ENCODE results near the gene TPD52L1. TPM values are rescaled to one million over a fixed set of nuclear protein-coding genes. Genes with fewer than 3 reads are reported as not detected.

The TPD52L1 gene
- total RNA-seq, 2 experiments from 2014 or later: not detected

DNA sequence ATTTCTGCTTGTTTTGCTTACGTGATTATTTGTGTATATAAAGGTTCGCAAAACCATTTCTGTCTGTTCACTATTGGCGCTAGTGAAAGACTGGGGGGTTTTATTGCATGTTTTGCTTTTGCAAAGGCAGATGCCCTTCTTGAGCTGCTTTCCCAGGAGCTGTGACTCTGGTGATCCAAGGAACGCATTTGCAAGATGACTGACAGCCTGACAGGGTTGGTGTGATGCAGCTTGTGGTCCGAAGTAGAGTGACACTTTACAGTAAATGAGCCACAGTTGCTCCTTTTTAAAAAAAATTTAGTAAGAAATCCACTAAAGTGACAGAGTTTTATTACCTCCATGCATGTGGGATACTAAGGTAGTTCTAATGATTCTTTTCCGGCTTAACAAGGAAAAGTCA is 73.7 kb downstream of the TPD52L1 start:
- no peaks in the 10 kb centered on the region for H3K4me1 Mint-ChIP-seq
- no peak overlapping the region for H3K4me3 Mint-ChIP-seq
- H3K27ac Mint-ChIP-seq: no peak overlapping the region
- ChIA-PET CTCF (no interaction called here), POLR2A (no interaction called here)
- H3K36me3 Mint-ChIP-seq (ENCODE audit: low read depth): no peaks in the 10 kb centered on the region
- H3K27me3 Mint-ChIP-seq: peaks cover 1% of the 10 kb centered on the region
- DNase-seq: no peak
- H3K9me3 Mint-ChIP-seq: no peaks in the 10 kb centered on the region

DNA sequence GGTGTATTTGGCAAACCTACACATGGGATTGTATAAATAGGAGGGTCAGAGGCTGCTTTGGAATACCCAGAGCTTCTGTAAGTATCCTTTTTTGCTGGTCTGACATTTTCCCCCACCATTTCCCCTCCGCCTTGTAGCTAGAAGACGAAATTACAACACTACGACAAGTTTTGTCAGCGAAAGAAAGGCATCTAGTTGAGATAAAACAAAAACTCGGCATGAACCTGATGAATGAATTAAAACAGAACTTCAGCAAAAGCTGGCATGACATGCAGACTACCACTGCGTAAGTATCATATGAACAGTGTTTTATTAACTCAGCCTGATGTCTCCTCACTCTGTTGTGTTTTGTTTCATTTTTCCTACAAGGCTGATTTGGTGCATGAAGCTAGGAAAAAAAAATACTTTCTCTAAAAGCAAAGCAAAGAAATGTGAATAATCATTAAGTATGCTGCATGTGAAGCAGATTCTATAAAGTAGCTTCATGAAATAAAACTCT is 75.5 kb downstream of the TPD52L1 start:
- H3K4me1 Mint-ChIP-seq: no peaks in the 10 kb centered on the region
- ChIA-PET POLR2A (no interaction called here), CTCF (no interaction called here)
- no peak overlapping the region for H3K27ac Mint-ChIP-seq
- H3K36me3 Mint-ChIP-seq (ENCODE audit: low read depth): no peaks in the 10 kb centered on the region
- no peak overlapping the region for H3K4me3 Mint-ChIP-seq
- H3K9me3 Mint-ChIP-seq: no peaks in the 10 kb centered on the region
- no peak for DNase-seq
- H3K27me3 Mint-ChIP-seq: peaks cover 1% of the 10 kb centered on the region

DNA sequence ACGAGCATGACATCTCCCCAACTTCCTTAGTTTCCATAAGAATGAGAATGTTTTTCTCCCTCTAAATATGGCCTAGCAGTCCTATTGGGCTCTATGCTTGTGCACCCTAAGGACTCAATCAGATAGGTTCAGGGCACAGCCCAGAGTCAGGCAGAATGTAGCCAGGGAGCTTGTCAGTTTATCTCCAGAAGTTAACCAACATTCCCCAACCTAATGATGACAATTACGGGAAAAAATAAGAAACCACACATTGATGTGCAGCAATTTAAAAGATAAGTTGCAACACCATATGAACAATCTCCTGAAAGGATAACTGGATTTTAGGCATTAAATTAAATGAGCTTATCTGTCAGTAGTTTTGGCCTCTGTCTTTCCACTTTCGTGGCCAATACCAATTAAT is 77.1 kb downstream of the TPD52L1 start:
- no peaks in the 10 kb centered on the region for H3K36me3 Mint-ChIP-seq (ENCODE audit: low read depth)
- POLR2A ChIA-PET: no interaction called here
- no peaks in the 10 kb centered on the region for H3K9me3 Mint-ChIP-seq
- H3K4me1 Mint-ChIP-seq: no peaks in the 10 kb centered on the region
- H3K27me3 Mint-ChIP-seq: peaks cover 1% of the 10 kb centered on the region
- no peak overlapping the region for H3K4me3 Mint-ChIP-seq
- no peak overlapping the region for H3K27ac Mint-ChIP-seq
- CTCF ChIA-PET: no interaction called here
- DNase-seq: no peak

DNA sequence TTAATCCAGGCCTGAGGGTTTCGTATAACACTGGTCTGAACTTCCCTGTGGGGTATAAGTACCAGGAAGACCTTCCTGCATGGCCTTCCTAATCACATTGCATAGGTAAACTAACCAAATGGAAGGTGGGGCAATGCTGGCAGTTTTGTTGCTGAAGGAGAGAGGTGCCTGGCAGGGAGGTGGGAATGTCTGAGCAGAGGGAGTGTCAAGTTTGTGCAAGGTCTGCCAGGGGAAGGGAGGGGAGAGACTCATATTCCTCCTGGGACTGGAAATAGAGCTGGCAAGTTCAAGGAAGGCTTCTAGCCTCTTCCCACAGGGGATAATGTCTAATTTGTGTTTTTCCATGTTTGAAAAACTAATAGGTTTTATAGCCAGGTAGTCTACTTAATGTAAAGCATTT is 77.6 kb downstream of the TPD52L1 start:
- no peak for DNase-seq
- CTCF ChIA-PET: no interaction called here
- Mint-ChIP-seq H3K4me1 (no peaks in the 10 kb centered on the region), H3K27me3 (peaks cover 1% of the 10 kb centered on the region), H3K9me3 (no peaks in the 10 kb centered on the region), H3K27ac (no peak overlapping the region), H3K36me3 (ENCODE audit: low read depth) (no peaks in the 10 kb centered on the region), H3K4me3 (no peak overlapping the region)
- POLR2A ChIA-PET: no interaction called here

DNA sequence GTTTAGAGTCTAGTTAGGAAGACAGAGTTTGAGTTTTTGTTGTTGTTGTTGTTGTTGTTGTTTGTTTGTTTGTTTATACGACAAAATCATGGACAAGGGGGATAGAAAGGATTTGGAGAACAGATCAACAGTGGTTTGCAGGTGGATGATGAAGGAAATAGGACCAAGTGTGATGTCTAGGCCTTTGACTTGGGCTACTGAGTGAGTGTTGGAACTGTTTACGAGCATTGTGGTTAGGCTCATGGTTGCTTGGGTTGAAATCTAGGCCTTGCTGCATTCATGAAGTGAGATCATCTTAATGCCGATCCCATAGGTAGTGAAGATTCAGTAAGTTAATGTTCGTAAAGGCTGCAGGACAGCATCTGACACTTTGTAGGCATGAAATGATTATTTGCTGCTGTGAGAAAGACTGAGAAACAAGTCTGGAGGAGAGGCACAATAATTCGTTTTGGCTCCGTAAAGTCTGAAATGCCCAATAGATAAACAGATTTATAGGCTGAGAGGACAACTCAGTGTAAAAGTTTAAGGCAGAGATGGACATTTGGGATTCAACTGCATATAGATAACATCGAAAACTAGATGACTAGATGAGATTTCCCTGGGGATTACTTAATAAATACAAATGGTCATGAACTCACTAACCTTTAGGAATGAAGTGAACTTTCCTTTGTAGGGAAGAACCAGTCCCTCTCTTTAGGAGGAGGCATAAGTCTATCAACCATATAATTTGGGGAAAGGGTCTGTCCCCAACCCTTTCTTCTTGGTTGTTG is 78.2 kb downstream of the TPD52L1 start:
- ChIA-PET POLR2A (no interaction called here), CTCF (no interaction called here)
- Mint-ChIP-seq H3K27me3 (no peaks in the 10 kb centered on the region), H3K36me3 (ENCODE audit: low read depth) (no peaks in the 10 kb centered on the region), H3K4me3 (no peak overlapping the region), H3K27ac (no peak overlapping the region), H3K9me3 (no peaks in the 10 kb centered on the region), H3K4me1 (no peaks in the 10 kb centered on the region)
- no peak for DNase-seq

DNA sequence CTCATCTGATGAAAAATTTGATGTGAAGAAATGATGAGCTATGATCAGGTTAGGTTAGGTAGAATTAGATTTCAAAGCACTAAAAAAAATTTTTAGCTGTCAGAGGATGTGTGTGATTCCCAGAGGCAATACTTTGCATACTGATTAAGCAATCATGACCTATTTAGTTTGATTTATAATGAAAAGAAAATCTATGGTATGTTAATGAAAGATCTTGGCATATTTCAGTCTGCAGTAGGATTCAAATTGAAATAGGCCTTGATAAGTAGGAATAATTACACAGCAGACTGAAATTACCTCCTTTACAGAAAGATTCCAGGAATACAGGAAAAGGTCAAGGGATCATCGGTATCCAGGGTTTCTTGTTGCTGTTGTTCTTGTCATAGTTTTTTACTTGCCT is 78.9 kb downstream of the TPD52L1 start:
- ChIA-PET POLR2A (no interaction called here), CTCF (no interaction called here)
- no peak for DNase-seq

DNA sequence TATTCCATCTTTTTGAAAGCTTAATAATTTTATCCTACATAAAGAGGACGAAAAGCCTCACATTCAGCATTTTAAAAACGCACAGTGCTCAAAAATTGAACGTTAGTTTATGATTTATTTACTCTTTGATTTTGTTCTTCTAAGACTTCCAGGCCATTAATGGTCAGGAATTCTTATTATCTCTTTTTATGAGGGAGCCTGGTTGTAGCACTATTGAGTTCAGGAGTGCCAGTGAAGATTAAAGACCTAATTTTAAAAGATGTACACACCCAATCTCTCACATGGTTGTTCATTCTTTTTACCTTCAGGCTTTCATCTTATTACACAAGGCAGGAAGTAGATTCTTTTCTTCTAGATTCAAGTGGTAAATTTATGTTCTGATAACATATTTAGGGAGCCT is 79.6 kb downstream of the TPD52L1 start:
- no peak for DNase-seq
- no peak overlapping the region for H3K27ac Mint-ChIP-seq
- no peaks in the 10 kb centered on the region for H3K9me3 Mint-ChIP-seq
- CTCF ChIA-PET: no interaction called here
- H3K4me1 Mint-ChIP-seq: no peaks in the 10 kb centered on the region
- no peak overlapping the region for H3K4me3 Mint-ChIP-seq
- no peaks in the 10 kb centered on the region for H3K36me3 Mint-ChIP-seq (ENCODE audit: low read depth)
- H3K27me3 Mint-ChIP-seq: no peaks in the 10 kb centered on the region
- POLR2A ChIA-PET: no interaction called here

More for the DNA sequence above, 78.9 kb downstream of the TPD52L1 start:
- no peaks in the 10 kb centered on the region for H3K4me1 Mint-ChIP-seq
- H3K9me3 Mint-ChIP-seq: no peaks in the 10 kb centered on the region
- no peak overlapping the region for H3K27ac Mint-ChIP-seq
- H3K27me3 Mint-ChIP-seq: no peaks in the 10 kb centered on the region
- H3K4me3 Mint-ChIP-seq: no peak overlapping the region
- no peaks in the 10 kb centered on the region for H3K36me3 Mint-ChIP-seq (ENCODE audit: low read depth)

DNA sequence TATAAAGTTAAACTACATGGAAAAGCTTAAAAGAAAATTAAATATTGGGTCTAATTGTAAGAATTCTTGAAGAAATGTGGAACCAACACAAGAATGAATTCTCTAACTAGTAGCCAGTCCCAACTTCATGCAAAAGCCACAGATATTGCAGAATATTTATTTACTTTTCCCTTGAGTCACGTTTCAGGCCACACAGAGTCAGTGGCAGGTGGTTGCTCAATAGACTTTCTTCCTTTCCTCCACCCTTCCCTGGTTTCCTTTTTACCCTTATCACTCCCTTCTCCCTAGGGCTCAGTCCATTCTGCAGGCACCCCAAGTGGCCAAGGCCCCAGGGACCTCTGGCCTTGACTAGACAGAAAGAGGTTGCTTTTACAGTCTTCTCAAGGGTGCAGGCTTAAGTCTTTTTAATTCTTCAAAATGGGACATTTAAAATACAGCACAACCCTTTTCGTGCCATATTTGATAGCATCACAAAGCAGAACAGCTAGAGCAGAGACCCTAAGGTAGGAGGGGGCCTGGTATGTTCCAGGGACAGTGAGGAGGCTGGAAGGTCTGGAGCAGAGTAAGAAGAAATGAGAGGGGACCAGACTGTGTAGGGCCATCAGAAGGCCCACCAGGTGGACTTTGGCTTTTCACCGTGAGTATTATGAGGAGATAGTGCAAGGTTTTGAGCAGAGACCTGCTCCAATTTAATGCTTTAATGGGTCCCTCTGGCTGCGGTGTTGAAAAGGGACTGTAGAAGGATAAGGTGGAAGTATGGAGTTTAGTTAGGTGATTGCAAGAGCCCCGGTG is 83.2 kb downstream of the TPD52L1 start:
- H3K4me3 Mint-ChIP-seq: no peak overlapping the region
- no peak for DNase-seq
- ChIA-PET CTCF (interaction anchor here (0.5 kb wide), 1 partner anchor 43 kb away, joined by 4 read pairs; no protein-coding TSS in a partner anchor), POLR2A (no interaction called here)
- peaks cover 8% of the 10 kb centered on the region for H3K27me3 Mint-ChIP-seq
- no peak overlapping the region for H3K27ac Mint-ChIP-seq
- no peaks in the 10 kb centered on the region for H3K36me3 Mint-ChIP-seq (ENCODE audit: low read depth)
- peaks cover 8% of the 10 kb centered on the region for H3K9me3 Mint-ChIP-seq
- H3K4me1 Mint-ChIP-seq: no peaks in the 10 kb centered on the region

DNA sequence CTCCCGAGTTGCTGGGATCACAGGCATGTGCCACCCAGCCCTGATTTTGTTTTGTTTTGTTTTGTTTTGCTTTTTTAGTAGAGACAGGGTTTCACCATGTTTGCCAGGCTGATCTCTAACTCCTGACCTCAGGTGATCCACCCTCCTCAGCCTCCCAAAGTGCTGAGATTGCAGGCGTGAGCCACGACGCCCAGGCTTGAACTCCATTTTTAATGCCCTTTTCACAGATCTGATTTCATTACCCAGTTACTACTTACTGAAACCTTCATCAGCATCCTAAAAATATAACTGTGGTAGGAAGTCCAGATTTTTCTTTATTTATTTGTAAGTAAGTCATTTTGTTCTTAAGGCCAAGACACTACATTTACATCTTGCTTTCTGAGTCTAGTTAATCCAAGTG is 84.2 kb downstream of the TPD52L1 start:
- Mint-ChIP-seq H3K27ac (no peak overlapping the region), H3K4me1 (no peaks in the 10 kb centered on the region), H3K4me3 (no peak overlapping the region), H3K9me3 (peaks cover 10% of the 10 kb centered on the region), H3K27me3 (peaks cover 13% of the 10 kb centered on the region), H3K36me3 (ENCODE audit: low read depth) (peaks cover 3% of the 10 kb centered on the region)
- no peak for DNase-seq
- POLR2A ChIA-PET: no interaction called here
- CTCF ChIA-PET: no interaction called here

DNA sequence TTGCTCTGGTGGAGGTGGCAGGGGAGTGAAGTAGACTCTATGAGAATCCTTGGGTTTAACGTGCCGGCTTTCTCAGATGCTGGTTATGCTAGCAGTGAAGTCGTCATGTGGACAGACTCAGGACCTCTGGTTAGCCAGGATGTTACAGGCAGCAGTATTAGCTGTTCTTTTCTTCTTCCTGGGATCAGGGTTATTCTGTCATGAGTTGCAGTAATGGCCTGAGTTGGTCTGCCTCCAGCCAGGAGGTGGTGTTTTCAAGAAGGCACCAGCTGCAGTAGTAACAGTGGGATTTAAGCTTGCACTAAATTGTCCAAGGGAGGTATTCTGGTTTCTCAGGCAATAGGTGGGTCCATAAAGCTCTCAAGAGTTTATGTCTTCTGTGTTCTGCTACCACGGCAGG is 91.5 kb downstream of the TPD52L1 start:
- Mint-ChIP-seq H3K27me3 (peaks cover 17% of the 10 kb centered on the region), H3K36me3 (ENCODE audit: low read depth) (peaks cover 3% of the 10 kb centered on the region), H3K4me1 (no peaks in the 10 kb centered on the region), H3K4me3 (no peak overlapping the region), H3K27ac (no peak overlapping the region), H3K9me3 (peaks cover 10% of the 10 kb centered on the region)
- POLR2A ChIA-PET: interaction anchor here (0.6 kb wide), 1 partner anchor 299 kb away, joined by 3 read pairs; no protein-coding TSS in a partner anchor
- CTCF ChIA-PET: no interaction called here
- no peak for DNase-seq

DNA sequence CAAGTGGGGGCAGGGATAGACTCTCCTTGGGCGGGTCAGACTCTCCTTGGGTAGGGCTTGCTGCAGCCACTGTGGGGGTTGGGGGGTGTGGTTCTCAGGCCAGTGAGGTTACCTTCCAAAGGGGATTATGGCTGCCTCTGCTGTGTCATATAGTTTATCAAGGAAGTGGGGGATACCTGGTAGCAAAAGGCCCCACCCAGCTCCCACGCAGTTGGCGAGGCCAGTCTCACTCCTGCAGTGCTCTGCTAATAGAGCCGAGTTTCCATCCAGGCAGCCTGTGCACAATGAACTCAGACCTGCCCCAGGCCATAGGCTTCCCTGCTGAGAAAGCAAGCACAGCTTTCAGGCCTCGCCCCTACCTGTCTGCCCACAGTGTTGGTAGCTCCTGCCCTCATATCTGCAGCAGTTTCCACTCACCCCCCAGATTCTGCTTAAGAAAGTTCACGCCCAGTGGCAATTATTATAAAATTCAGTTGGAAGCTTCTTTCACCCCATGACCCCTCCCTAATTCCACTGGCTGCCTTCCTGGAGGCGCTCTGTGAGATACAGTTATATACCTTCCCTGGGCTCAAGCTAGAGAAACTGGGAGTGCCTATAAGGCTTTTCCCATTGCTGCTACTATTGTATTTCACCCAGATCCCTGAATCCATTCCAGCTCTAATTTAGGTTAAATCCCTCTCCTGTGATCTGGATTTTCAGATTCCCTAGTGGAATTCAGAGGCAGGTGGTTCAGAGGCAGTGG is 92.1 kb downstream of the TPD52L1 start:
- no peak for DNase-seq
- Mint-ChIP-seq H3K4me1 (no peaks in the 10 kb centered on the region), H3K9me3 (peaks cover 9% of the 10 kb centered on the region), H3K4me3 (no peak overlapping the region), H3K27me3 (peaks cover 16% of the 10 kb centered on the region), H3K36me3 (ENCODE audit: low read depth) (peaks cover 3% of the 10 kb centered on the region), H3K27ac (no peak overlapping the region)
- ChIA-PET POLR2A (interaction anchor here (0.6 kb wide), 1 partner anchor 298 kb away, joined by 3 read pairs; no protein-coding TSS in a partner anchor), CTCF (no interaction called here)

DNA sequence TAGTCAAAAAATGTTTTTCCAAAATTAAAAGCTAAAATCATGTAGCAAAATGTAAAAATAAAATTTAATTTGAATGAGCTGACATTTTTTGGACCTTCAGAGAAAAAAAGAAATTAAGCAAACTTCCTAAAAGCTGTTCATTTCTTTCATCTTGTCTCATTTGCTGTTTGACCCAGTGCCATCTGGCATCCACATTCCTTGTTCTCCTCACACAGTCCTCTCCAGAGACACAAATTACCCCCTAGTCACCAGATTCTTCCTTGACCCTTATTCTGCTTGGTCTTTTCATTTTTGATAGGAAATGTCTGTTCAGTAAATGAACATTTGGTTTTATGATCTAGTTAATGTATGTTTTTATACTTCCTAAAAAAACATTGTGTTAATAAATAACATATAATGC is 93.0 kb downstream of the TPD52L1 start:
- Mint-ChIP-seq H3K9me3 (peaks cover 2% of the 10 kb centered on the region), H3K4me3 (no peak overlapping the region), H3K36me3 (ENCODE audit: low read depth) (peaks cover 3% of the 10 kb centered on the region), H3K27me3 (peaks cover 9% of the 10 kb centered on the region), H3K27ac (no peak overlapping the region), H3K4me1 (no peaks in the 10 kb centered on the region)
- CTCF ChIA-PET: no interaction called here
- POLR2A ChIA-PET: no interaction called here
- no peak for DNase-seq

DNA sequence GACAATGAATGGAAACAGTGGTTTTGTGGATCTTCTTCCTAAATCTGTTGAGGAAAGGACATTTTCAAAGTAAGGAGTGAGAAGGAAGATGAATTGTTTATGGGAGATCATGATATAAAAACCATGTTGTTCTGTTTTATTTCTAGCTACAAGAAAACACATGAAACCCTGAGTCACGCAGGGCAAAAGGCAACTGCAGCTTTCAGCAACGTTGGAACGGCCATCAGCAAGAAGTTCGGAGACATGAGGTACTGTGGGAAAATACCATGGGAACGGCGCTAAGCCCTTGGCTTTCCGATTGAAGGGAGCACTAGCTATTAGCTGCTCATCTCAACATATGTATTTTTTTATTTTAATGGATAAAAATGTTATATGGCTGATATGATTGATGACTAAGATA is 94.6 kb downstream of the TPD52L1 start:
- peaks cover 4% of the 10 kb centered on the region for H3K4me1 Mint-ChIP-seq
- ChIA-PET CTCF (no interaction called here), POLR2A (no interaction called here)
- peaks cover 3% of the 10 kb centered on the region for H3K27me3 Mint-ChIP-seq
- DNase-seq: no peak
- no peak overlapping the region for H3K27ac Mint-ChIP-seq
- no peaks in the 10 kb centered on the region for H3K36me3 Mint-ChIP-seq (ENCODE audit: low read depth)
- H3K4me3 Mint-ChIP-seq: no peak overlapping the region
- H3K9me3 Mint-ChIP-seq: no peaks in the 10 kb centered on the region

Measured in activated CD4-positive, alpha-beta memory T cell treated with anti-CD3 and anti-CD28 coated beads, Interleukin-2, amount 10 ng/mL, durations not matched to agents 7 days and 5 days (primary cell).